HG03045 (cell line): ENCODE measurements around the gene PRPSAP1.
A peak's percentile ranks its signal among the peaks of the same experiment; 100 is the strongest.

ENCODE experiments used
- ATAC-seq: cut with Tn5 transposase; IDR thresholded peaks from one replicate; pipeline ENCODE4 v1.9.1; 2021; ENCODE audit warnings: mild to moderate bottlenecking, moderate library complexity; ENCODE audit not compliant: unreplicated experiment

The PRPSAP1 gene

DNA sequence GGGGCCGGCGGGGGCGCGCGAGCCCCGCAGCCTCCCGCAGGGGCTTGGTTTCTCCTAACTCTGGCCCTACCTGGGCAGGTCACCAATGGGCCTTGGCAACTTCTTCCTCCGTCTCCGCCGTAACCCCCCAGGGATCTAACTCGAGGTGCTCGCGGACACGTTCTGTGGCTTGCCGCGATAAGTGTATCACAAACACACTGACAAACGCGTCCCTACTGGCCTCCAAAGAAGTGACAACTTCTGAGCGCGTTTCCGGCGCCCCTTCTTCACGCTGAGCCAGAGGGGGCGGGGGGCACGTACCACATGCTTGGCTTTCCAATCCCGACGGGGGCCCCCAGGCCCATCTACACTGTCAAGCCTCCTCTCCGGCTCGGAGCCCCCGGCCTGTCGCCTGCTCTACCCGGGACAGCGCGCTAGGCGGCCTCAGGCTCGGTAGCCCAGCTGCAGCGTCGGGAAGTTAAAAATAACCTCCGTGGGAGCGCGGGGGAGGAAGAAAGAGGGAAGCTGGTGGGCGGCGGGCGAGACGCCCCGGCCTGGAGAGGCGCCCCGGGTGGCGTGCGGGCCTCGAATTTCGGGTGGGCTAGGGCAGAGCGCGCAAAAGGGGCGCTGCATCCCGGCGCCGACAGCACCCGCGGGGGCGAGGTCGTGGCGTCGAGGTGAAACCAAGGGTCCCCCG is 30.0 kb upstream of the PRPSAP1 start:
- ATAC-seq: peak; percentile 3

GRCh38 chr17:76382803-76383545 is 29.3 kb upstream of the PRPSAP1 start:
- ATAC-seq: no peak

DNA sequence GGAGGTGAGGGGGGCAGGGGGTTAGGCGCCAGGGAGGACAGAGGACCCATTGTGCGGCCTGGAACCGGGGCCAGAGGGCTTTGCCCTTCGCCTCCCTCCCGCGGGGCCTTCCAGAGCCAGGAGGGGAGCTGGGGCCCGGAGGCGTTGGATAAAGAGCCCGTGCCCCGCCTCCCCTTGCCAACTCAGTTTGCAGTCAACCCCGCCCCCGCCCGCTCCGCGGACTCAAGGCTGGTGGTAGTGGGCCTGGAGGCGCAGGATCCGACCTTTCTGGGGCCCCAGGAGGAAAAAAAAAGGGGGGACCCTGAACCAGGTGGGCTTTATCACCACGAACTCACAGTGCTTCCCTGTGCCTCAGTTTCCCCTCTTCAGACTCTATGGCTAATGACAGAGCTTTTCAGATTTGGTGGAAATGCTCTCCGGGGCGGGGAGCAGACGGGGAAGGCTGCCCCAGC is 28.7 kb upstream of the PRPSAP1 start:
- no peak for ATAC-seq

GRCh38 chr17:76381633-76382350 is 28.1 kb upstream of the PRPSAP1 start:
- no peak for ATAC-seq

GRCh38 chr17:76379646-76380376 is 26.1 kb upstream of the PRPSAP1 start:
- no peak for ATAC-seq

GRCh38 chr17:76379275-76379641 is 25.5 kb upstream of the PRPSAP1 start:
- no peak for ATAC-seq

DNA sequence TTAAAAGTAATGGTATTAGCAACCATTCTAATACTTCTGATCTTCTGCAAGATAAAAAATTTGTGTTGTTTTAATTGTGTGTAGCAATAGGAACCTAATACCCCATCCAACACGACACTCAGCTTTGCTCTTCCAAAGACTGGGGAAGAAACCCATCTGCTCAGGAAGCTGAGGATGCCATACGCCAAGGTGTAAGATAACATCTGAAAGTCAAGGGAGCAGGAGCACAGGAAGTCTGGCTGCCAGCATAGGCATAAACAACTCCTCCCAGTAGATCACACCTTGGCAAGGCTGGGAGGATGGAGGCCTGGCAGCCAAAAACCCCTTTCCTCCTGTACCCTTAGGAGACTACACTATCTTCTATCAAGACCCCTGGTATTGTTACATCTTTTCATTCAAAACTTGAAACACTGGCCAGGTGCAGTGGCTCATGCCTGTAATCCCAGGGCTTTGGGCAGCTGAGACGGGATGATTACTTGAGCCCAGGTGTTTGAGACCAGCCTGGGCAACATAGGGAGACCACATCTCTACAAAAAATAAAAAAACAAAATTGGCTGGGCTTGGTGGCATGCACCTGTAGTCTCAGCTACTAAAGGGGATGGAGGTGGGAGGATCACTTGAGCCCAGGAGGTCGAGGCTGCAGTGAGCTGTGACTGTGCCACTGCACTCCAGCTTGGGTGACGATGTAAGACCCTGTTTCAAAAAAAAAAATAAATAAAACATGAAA is 25.0 kb upstream of the PRPSAP1 start:
- ATAC-seq: no peak

DNA sequence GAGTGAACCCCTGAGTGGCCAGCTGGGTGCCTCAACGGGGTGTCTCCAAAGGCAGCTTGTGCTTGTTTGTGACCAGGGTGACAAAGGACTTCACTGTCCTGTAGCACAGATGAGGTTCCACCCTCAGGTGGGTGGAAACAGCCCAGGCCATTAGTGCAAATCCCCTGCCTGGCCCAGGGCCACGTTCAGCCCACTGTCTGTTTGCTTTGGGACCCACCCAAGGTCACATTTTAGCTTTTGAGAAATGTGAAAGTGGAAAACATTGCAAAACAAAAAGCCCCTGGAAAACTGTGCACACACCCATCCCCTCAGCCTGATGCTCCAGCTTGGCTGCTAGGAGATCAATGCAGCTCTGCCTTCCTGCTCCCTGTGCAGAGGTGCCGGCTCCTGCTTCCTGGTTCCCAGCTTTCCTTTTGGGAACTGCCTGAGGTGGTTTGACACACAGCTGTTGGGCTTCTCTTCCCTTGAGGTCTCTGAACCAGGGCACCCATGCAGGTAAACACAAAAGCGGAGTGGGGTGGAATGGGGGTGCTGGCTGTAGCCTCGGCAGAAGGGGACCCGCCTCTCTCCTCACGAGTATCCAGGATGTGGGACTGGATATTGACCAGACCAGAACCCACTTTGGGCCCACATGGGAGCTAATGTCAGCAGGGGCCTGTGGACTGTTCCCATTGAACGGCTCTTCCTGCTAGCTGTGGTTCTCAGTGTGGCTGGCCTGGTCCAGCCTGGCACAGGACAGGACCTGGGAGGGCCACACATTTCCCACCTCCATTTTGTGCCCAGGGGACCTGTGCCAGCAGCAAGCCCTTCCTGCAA is 22.8 kb upstream of the PRPSAP1 start:
- no peak for ATAC-seq

DNA sequence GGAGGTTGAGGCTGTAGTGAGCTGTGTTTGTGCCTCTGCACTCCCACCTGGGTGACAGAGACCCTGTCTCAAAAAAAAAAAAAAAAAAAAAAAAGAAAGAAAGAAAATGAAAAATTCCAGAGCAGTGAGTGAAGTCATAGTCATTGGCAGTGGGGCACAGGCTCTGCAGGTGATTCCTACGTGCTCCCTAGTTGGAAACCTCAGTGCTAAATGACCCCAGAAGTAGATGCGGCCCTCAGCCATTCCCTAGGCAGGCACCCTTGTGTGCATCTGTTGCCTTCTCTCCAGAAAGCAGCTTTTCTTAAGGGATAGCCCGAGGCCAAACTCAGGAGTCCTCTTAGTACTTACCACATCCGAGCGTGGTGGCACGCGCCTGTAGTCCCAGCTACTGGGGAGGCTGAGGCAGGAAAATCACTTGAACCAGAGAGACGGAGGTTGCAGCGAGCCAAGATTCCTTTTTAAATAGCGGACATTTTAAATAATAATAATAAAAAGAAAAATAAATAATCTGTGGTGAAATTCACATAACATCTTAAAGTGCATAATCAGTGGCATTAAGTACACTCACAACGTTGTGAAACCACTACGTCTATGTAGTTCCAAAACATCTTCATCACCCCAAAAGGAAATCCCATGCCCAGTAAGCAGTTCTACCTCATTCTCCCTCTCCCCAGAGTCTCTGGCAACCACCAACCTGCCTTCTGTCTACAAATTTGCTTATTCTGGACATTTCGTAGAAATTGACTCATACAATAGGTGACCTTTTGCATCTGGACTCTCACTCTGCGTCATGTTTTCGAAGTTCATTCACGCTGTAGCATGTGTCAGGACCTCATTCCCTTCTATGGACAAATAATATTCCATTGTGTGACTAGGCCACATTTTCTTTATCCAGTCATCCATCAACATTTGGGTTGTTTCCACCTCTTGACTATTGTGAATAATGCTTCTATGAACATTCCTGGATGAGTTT is 18.2 kb upstream of the PRPSAP1 start:
- ATAC-seq: no peak

GRCh38 chr17:76370261-76370993 is 16.7 kb upstream of the PRPSAP1 start:
- no peak for ATAC-seq

- no peak for ATAC-seq
Observed at GRCh38 chr17:76369804-76370203, 16.1 kb upstream of the PRPSAP1 start.

DNA sequence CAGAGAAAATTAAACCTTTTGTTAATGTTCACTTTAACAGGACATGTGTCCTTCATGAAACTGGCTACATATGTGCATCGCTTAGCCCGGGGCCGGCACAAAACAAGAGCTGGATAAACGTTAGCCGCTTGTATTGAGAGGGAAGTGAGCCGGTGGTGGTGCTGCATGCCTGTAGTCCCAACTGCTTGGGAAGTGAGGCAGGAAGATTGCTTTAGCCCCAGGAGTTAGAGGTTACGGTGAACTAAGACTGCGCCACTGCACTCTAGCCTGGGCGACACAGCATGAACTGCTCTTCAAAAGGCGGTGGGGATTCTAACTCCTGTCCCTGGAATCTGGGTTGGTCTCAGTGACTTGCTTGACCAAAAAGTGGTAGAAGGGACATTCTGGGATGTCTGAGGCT is 15.7 kb upstream of the PRPSAP1 start:
- no peak for ATAC-seq

DNA sequence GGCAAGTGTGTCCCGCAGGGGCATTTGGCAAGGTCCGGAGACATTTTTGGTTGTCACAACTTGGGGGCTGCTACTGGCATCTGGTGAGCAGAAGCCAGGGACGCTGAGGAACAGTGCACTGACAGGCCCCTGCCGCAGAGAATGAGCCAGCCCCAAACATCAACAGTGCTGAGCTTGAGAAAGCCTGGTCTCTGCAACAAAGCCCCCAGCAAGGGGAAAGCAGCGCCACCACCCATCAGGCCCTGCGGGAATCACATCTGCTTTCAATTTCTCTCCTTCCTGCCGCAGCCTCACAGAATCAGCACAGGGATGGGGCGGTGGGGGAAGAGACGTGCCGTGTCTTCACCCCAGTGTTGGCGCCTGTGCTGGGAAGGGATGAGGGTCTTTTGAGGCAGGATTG is 14.8 kb upstream of the PRPSAP1 start:
- ATAC-seq: no peak

GRCh38 chr17:76367642-76368041 is 13.9 kb upstream of the PRPSAP1 start:
- no peak for ATAC-seq

DNA sequence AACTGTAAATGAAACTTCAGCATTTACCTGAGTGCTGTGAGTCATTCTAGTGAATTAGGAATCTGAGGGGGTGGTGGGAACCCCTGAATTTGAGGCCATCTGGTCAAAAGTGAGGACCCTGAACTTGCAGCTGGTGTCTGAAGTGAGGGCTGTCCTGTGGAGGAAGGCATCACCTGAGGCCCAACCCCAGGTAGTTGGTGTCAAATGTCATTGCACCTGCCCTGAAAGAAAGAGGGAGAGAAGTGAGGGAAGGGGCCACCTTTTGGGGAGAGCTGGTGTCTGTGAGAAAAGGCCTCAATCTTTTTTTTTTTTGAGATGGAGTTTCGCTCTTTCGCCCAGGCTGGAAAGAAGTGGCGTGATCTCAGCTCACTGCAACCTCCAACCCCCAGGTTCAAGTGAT is 12.5 kb upstream of the PRPSAP1 start:
- ATAC-seq: no peak

DNA sequence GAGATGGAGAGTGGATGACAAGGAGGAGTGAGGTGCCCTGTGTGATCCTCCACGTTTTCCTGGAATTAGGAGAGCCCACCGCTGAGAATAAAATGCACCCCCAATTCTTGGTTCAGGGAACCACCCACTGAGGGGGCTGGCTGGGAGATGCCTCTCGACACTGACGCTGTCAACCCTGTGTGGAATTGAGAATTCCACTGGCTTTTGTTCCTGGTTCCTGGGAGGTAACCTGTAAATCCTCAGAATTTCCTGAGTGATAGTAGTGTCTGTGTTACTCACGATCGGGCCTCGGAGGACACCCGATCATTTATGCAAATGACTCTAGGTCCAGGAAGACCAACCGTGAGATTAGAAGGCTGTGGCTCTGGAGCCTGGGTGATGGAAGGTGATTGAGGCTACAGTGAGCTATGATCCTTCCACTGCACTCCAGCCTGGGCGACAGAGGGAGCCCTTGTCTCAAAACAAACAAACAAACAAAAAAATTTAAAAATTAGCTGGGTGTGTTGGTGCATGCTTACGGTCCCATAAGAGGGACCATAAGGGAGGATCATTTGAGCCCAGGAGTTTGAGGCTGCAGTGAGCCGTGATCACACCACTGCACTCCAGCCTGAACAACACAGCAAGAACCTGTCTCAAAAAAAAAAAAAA is 11.7 kb upstream of the PRPSAP1 start:
- ATAC-seq: no peak

DNA sequence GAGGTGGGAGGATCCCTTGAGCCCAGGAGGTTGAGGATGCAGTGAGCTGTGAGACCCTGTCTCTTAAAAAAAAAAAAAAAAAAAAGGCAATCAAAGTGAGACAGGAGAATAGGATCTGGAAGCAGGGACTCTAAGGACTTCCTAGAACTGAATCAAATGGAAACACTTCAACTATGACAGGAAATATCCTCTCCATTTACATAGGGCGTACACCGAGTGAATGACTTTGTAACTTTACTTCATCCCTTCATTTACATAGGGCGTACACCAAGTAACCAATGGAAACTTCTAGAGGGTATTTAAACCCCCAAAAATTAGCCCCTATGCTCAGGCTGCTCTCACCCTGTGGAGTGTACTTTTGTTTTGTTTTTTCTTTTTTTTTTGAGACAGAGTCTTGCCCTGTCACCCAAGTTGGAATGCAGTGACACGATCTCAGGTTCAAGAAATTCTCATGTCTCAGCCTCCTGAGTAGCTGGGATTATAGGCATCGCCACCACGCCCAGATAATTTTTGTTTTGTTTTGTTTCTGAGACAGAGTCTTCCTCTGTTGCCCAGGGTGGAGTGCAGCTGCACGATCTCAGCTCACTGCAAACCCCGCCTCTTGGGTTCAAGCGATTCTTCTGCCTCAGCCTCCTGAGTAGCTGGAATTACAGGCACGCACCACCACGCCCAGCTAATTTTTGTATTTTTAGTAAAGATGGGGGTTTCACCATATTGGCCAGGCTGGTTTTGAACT is 9.6 kb upstream of the PRPSAP1 start:
- ATAC-seq: no peak
